ENCODE data around the gene BLOC1S4. TPM values are rescaled to one million over a fixed set of nuclear protein-coding genes. Genes with fewer than 3 reads are reported as not detected.
"Not testable (repeated sequence)": the region's sequence is repeated elsewhere in the genome, so short reads cannot be mapped to it uniquely, and the experiment has no call there.

The BLOC1S4 gene
- polyA plus RNA-seq, 6 donors from 2014 or later, result 70.2 to 93.2 (median 79.6) TPM

- peaks cover 0 to 6% (median 0%) of the 10 kb centered on the region in 3 donors for H3K27me3 Mint-ChIP-seq
- peaks cover 43 to 59% (median 55%) of the 10 kb centered on the region in 3 donors for H3K4me1 Mint-ChIP-seq
- H3K27ac Mint-ChIP-seq, result peak overlapping the region in 4 of 6 donors; percentile 6 to 79 (median 59)
- peaks cover 0 to 14% (median 6%) of the 10 kb centered on the region in 7 donors for H3K9me3 Mint-ChIP-seq
- H3K4me3 Mint-ChIP-seq, result peak overlapping the region in 7 of 8 donors; percentile 9 to 99 (median 48)
- H3K36me3 Mint-ChIP-seq, result peaks cover 22 to 38% of the 10 kb centered on the region in 2 donors
- DNase-seq, result no peak
- no peak for ATAC-seq (ENCODE audit: low read depth in 2 of 2)
Measured at GRCh38 chr4:6710996-6711395, 5.0 kb upstream of the BLOC1S4 start.

GRCh38 chr4:6714954-6715353 is 1.0 kb upstream of the BLOC1S4 start:
- peaks cover 0 to 9% of the 10 kb centered on the region in 2 donors for H3K36me3 Mint-ChIP-seq
- DNase-seq (no peak), ATAC-seq (ENCODE audit: low read depth in 2 of 2) (no peak)
- peaks cover 0 to 8% (median 5%) of the 10 kb centered on the region in 7 donors for H3K9me3 Mint-ChIP-seq
- peaks cover 0 to 6% (median 0%) of the 10 kb centered on the region in 3 donors for H3K27me3 Mint-ChIP-seq
- peaks cover 24 to 40% (median 29%) of the 10 kb centered on the region in 3 donors for H3K4me1 Mint-ChIP-seq
- peak overlapping the region in 6 of 8 donors; percentile 13 to 94 (median 54) for H3K4me3 Mint-ChIP-seq
- H3K27ac Mint-ChIP-seq, result peak overlapping the region in 3 of 6 donors; percentile 49 to 97 (median 82)

- DNase-seq (no peak), ATAC-seq (ENCODE audit: low read depth in 2 of 2) (no peak)
- peak overlapping the region; percentile 90 to 98 (median 94) for H3K4me3 Mint-ChIP-seq
- H3K27me3 Mint-ChIP-seq, result peaks cover 0 to 6% (median 0%) of the 10 kb centered on the region in 3 donors
- H3K4me1 Mint-ChIP-seq, result peaks cover 29 to 37% (median 29%) of the 10 kb centered on the region in 3 donors
- H3K36me3 Mint-ChIP-seq, result peaks cover 0 to 7% of the 10 kb centered on the region in 2 donors
- peaks cover 0 to 7% (median 4%) of the 10 kb centered on the region in 7 donors for H3K9me3 Mint-ChIP-seq
- peak overlapping the region; percentile 91 to 98 (median 96) for H3K27ac Mint-ChIP-seq
Measured at GRCh38 chr4:6715704-6716017, 313 bp upstream of the BLOC1S4 start.

DNA sequence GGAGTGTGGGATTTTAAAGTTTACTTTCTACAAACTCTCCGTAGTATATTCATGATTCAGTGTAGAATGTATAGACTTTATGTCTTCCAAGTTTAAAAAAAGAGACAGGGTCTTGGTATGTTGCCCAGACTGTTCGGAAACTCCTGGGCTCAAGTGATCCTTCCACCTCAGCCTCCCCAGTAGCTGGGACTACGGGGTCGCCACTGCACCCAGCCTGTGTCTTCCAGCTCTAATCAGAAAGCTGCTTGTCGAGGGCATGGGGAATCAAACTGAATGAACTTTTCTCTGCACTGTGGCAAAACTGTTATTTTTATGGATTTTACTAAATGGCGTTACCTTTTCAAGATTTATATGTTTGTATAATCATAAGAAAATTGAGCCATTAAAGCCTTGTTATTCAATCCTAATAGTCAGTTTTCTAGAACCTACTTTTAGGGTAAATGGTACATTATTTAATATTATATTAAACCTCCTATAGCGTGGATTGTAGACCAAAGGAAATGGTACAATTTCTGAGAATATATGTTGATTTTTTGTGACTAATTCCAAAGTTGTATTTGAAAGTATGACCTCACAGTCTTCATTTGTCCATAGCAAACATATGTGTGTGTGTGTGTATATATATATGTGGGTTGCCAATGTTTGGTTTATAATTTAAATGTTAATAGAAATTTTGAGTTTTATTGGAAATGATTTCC is 1.1 kb downstream of the BLOC1S4 start:
- DNase-seq, result no peak
- Mint-ChIP-seq H3K4me1 (peaks cover 22 to 34% (median 22%) of the 10 kb centered on the region in 3 donors), H3K36me3 (no peaks in the 10 kb centered on the region), H3K27ac (peak overlapping the region; percentile 63 to 97 (median 91)), H3K9me3 (peaks cover 0 to 4% (median 0%) of the 10 kb centered on the region in 7 donors), H3K27me3 (peaks cover 0 to 6% (median 0%) of the 10 kb centered on the region in 3 donors), H3K4me3 (peak overlapping the region; percentile 86 to 95 (median 92))
- ATAC-seq (ENCODE audit: low read depth in 2 of 2), result no peak

- peaks cover 0 to 4% (median 0%) of the 10 kb centered on the region in 7 donors for H3K9me3 Mint-ChIP-seq
- H3K27me3 Mint-ChIP-seq, result no peaks in the 10 kb centered on the region
- peak overlapping the region in 4 of 6 donors; percentile 57 to 85 (median 71) for H3K27ac Mint-ChIP-seq
- H3K4me1 Mint-ChIP-seq, result peaks cover 22 to 34% (median 22%) of the 10 kb centered on the region in 3 donors
- ATAC-seq (ENCODE audit: low read depth in 2 of 2) (no peak), DNase-seq (no peak)
- H3K36me3 Mint-ChIP-seq, result no peaks in the 10 kb centered on the region
- H3K4me3 Mint-ChIP-seq, result peak overlapping the region in 4 of 8 donors; percentile 35 to 81 (median 61)
Measured at GRCh38 chr4:6718932-6719610, 3.1 kb downstream of the BLOC1S4 start.

DNA sequence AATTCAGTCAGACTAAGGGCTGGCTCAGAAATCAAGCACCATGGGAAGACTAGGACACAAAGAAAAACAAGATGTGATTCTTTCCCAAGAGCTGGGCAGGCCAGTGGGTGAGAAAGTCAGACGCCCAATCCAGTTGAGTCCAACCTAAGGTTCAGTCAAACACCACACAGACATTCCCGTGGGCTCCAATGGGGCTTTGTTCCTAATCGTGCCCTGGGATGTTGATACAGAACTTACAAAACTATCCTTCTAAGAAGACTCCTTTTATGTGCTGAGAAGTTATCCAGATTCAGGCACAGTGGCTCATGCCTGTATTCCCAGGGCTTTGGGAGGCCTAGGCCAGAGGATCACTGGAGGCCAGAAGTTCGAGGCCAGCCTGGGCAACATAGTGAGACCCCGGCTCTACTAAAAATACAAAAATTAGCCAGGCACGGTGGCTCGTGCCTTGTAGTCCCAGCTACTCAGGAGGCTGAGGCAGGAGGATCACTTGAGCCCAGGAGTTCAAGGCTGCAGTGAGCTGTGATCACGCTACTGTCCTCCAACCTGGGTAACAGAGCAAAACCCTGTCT is 3.7 kb downstream of the BLOC1S4 start:
- Mint-ChIP-seq H3K27me3 (no peaks in the 10 kb centered on the region), H3K9me3 (peaks cover 0 to 4% (median 0%) of the 10 kb centered on the region in 7 donors), H3K27ac (peak overlapping the region in 2 of 6 donors; percentile 65 to 81), H3K4me1 (peaks cover 22 to 34% (median 22%) of the 10 kb centered on the region in 3 donors), H3K36me3 (no peaks in the 10 kb centered on the region), H3K4me3 (peak overlapping the region in 2 of 8 donors; percentile 10 to 53)
- DNase-seq (no peak), ATAC-seq (ENCODE audit: low read depth in 2 of 2) (no peak)

DNA sequence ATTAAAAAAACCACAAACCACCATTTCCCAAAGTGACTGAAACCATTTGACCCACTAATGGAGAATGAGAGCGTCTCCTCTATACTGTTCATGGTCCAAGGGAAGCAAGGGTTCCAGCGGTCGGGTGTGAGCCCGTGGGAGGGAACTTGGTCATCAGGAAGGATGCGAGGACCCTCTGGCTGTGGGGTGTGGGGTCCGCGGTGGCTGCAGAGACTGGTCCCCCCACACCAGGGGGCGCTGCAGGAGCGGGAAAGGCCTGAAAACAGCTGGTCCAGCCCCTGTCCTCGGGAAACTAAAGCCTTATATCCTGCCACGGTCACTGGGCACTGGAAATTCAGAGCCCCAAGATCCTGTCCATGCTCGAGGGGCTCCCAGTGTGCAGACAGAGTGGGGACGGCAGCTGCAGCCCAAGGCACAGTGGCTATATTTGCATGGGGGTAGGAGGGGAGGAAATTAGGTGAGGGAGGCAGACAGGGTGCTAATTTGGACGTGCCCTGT is 4.3 kb downstream of the BLOC1S4 start:
- ATAC-seq (ENCODE audit: low read depth in 2 of 2) (peak; percentile 34 to 35), DNase-seq (peak; percentile 76)
- peak overlapping the region in 2 of 8 donors; percentile 10 to 53 for H3K4me3 Mint-ChIP-seq
- peaks cover 21 to 34% (median 22%) of the 10 kb centered on the region in 3 donors for H3K4me1 Mint-ChIP-seq
- H3K27me3 Mint-ChIP-seq, result no peaks in the 10 kb centered on the region
- H3K9me3 Mint-ChIP-seq, result peaks cover 0 to 4% (median 0%) of the 10 kb centered on the region in 7 donors
- peak overlapping the region in 3 of 6 donors; percentile 65 to 89 (median 78) for H3K27ac Mint-ChIP-seq
- H3K36me3 Mint-ChIP-seq, result no peaks in the 10 kb centered on the region

- Mint-ChIP-seq H3K9me3 (no peaks in the 10 kb centered on the region), H3K36me3 (no peaks in the 10 kb centered on the region), H3K27ac (peak overlapping the region in 1 of 6 donors; percentile 80), H3K27me3 (no peaks in the 10 kb centered on the region), H3K4me1 (peaks cover 13 to 28% (median 18%) of the 10 kb centered on the region in 3 donors), H3K4me3 (peak overlapping the region in 2 of 8 donors; percentile 29 to 73)
- DNase-seq, result no peak
- ATAC-seq (ENCODE audit: low read depth in 2 of 2), result no peak
Measured at GRCh38 chr4:6721121-6721520, 5.1 kb downstream of the BLOC1S4 start.

DNA sequence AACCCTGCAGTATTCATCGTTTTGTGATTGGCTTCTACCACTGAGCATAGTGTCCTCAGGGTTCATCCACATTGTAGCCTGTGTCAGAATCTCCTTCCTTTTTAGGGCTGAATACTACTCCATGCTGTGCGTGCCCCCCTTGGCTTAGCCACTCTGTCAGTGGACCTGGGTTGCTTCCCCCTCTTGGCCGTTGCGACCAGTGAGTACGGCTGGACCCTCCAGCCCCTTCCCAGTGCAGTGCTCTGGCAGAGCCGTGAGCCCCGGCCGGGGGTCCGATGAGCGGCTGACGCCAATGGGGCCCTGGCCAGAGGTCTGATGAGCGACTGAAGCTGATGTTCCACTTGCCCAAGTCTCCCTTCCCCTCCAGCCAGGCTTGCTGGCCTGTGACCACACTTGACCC is 6.9 kb downstream of the BLOC1S4 start:
- H3K4me3 Mint-ChIP-seq, result no peak overlapping the region
- no peak for DNase-seq
- H3K27ac Mint-ChIP-seq, result peak overlapping the region in 1 of 6 donors; percentile 48
- H3K4me1 Mint-ChIP-seq, result peaks cover 13 to 18% (median 18%) of the 10 kb centered on the region in 3 donors
- H3K27me3 Mint-ChIP-seq, result peaks cover 0 to 2% (median 2%) of the 10 kb centered on the region in 3 donors
- no peaks in the 10 kb centered on the region for H3K9me3 Mint-ChIP-seq
- no peak for ATAC-seq (ENCODE audit: low read depth in 2 of 2)
- H3K36me3 Mint-ChIP-seq, result no peaks in the 10 kb centered on the region

GRCh38 chr4:6723851-6724250 is 7.9 kb downstream of the BLOC1S4 start:
- Mint-ChIP-seq H3K9me3 (no peaks in the 10 kb centered on the region), H3K36me3 (no peaks in the 10 kb centered on the region), H3K27me3 (peaks cover 0 to 12% (median 4%) of the 10 kb centered on the region in 3 donors), H3K4me3 (no peak overlapping the region), H3K27ac (no peak overlapping the region), H3K4me1 (peaks cover 9 to 12% (median 11%) of the 10 kb centered on the region in 3 donors)
- ATAC-seq (ENCODE audit: low read depth in 2 of 2), result no peak
- DNase-seq, result no peak

DNA sequence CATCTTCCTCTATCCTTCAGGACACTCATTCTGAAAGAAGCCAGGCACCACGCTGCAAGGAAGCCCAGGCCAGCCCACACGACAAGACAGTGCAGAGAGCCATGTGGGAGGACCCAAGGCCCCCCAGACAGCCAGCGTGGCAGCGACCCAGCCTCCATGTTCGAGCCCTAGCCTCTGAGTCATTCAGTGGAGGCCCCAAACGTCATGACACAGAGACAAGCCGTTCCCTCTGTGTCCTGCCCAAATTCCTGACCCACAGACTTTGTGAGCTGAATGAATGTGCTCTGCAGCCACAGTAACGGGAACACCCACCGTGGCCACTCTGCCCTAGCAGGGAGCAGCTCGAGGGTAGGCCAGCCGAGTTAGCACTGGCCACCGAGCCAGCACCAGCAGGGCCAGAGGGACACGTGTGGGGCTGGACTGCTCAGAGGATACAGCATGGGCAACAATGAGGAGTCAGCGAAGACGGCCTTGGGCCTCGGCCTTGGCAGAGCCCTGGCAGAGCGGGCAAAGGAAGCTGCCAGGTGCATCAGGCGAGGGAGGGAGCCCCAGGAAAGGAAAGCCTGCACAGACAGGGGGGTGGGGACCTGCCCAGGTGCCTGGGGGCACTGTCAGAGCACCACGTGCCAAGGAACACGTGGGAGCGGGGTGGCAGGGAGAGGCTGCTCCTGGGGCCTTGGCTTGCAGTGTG is 8.6 kb downstream of the BLOC1S4 start:
- H3K27ac Mint-ChIP-seq, result peak overlapping the region in 1 of 6 donors; percentile 66
- peaks cover 0 to 12% (median 4%) of the 10 kb centered on the region in 3 donors for H3K27me3 Mint-ChIP-seq
- no peak overlapping the region for H3K4me3 Mint-ChIP-seq
- no peaks in the 10 kb centered on the region for H3K9me3 Mint-ChIP-seq
- no peak for ATAC-seq (ENCODE audit: low read depth in 2 of 2)
- DNase-seq, result no peak
- H3K36me3 Mint-ChIP-seq, result no peaks in the 10 kb centered on the region
- peaks cover 4 to 7% (median 7%) of the 10 kb centered on the region in 3 donors for H3K4me1 Mint-ChIP-seq

GRCh38 chr4:6725427-6725961 is 9.5 kb downstream of the BLOC1S4 start:
- DNase-seq; H3K36me3 Mint-ChIP-seq; ATAC-seq (ENCODE audit: low read depth in 2 of 2); H3K4me1 Mint-ChIP-seq; H3K9me3 Mint-ChIP-seq; H3K4me3 Mint-ChIP-seq; H3K27ac Mint-ChIP-seq: not testable (repeated sequence)
- peaks cover 0 to 12% (median 4%) of the 10 kb centered on the region in 3 donors for H3K27me3 Mint-ChIP-seq
